ENCODE data around the gene GNB1L.

- no peak for TF ChIP-seq CTCF (IDR thresholded peaks at IDR 0.05)
- TF ChIP-seq POLR2A (IDR thresholded peaks at IDR 0.05): no peak
Measured at GRCh38 chr22:19742160-19743066, 112.3 kb downstream of the GNB1L start.
